ENCODE data around the gene FPR2. TPM values are rescaled to one million over a fixed set of nuclear protein-coding genes. Genes with fewer than 3 reads are reported as not detected.

The FPR2 gene
- total RNA-seq, 1 donor from 2014 or later, result not detected

GRCh38 chr19:51781999-51782398 is 21.0 kb downstream of the FPR2 start:
- FAIRE-seq, result no peak
- peaks cover 4% of the 10 kb centered on the region for H3K27me3 ChIP-seq (ENCODE audit: insufficient read depth, low read length)
- TF ChIP-seq EZH2 (IDR thresholded peaks at IDR 0.05; ENCODE audit: insufficient read depth, low read length), result no peak
- no peak for TF ChIP-seq CTCF (IDR thresholded peaks at IDR 0.05; ENCODE audit: insufficient read depth, low read depth, low read length)
- no peaks in the 10 kb centered on the region for H3K36me3 ChIP-seq (ENCODE audit: insufficient read depth, low read length)
- Mint-ChIP-seq H3K4me3 (ENCODE audit: unreplicated experiment) (no peak overlapping the region), H3K36me3 (ENCODE audit: low read depth, unreplicated experiment) (no peaks in the 10 kb centered on the region), H3K27ac (ENCODE audit: unreplicated experiment) (no peak overlapping the region), H3K9me3 (ENCODE audit: unreplicated experiment) (no peaks in the 10 kb centered on the region), H3K27me3 (ENCODE audit: low read depth, unreplicated experiment) (peaks cover 28% of the 10 kb centered on the region), H3K4me1 (ENCODE audit: low read depth, unreplicated experiment) (no peaks in the 10 kb centered on the region)
- H3K4me3 ChIP-seq (ENCODE audit: insufficient read depth, low read depth, low read length), result no peak overlapping the region
- no peak overlapping the region for H3K9ac ChIP-seq (ENCODE audit: low read length)
- no peak for DNase-seq (ENCODE audit: low read depth)
- no peak overlapping the region for H2AFZ ChIP-seq (ENCODE audit: low read depth, low read length)
- no peak overlapping the region for H3K27ac ChIP-seq (ENCODE audit: low read depth, low read length)
- no peaks in the 10 kb centered on the region for H3K9me3 ChIP-seq (ENCODE audit: insufficient read depth, low read depth, low read length)
- no peak overlapping the region for H3K4me2 ChIP-seq (ENCODE audit: low read length)
- no peaks in the 10 kb centered on the region for H4K20me1 ChIP-seq (ENCODE audit: insufficient read depth, low read length)
- no peaks in the 10 kb centered on the region for H3K4me1 ChIP-seq (ENCODE audit: insufficient read depth, low read length)
- no peaks in the 10 kb centered on the region for H3K79me2 ChIP-seq (ENCODE audit: insufficient read depth, low read length)

- no peak overlapping the region for H3K9ac ChIP-seq (ENCODE audit: low read length)
- FAIRE-seq (no peak), DNase-seq (ENCODE audit: low read depth) (no peak)
- Mint-ChIP-seq H3K36me3 (ENCODE audit: low read depth, unreplicated experiment) (no peaks in the 10 kb centered on the region), H3K4me3 (ENCODE audit: unreplicated experiment) (no peak overlapping the region), H3K9me3 (ENCODE audit: unreplicated experiment) (peaks cover 2% of the 10 kb centered on the region), H3K4me1 (ENCODE audit: low read depth, unreplicated experiment) (no peaks in the 10 kb centered on the region), H3K27me3 (ENCODE audit: low read depth, unreplicated experiment) (peaks cover 28% of the 10 kb centered on the region), H3K27ac (ENCODE audit: unreplicated experiment) (no peak overlapping the region)
- no peaks in the 10 kb centered on the region for H3K36me3 ChIP-seq (ENCODE audit: insufficient read depth, low read length)
- H3K9me3 ChIP-seq (ENCODE audit: insufficient read depth, low read depth, low read length), result no peaks in the 10 kb centered on the region
- H3K4me3 ChIP-seq (ENCODE audit: insufficient read depth, low read depth, low read length), result no peak overlapping the region
- H3K79me2 ChIP-seq (ENCODE audit: insufficient read depth, low read length), result no peaks in the 10 kb centered on the region
- H3K27ac ChIP-seq (ENCODE audit: low read depth, low read length), result no peak overlapping the region
- no peak overlapping the region for H2AFZ ChIP-seq (ENCODE audit: low read depth, low read length)
- no peaks in the 10 kb centered on the region for H4K20me1 ChIP-seq (ENCODE audit: insufficient read depth, low read length)
- H3K4me1 ChIP-seq (ENCODE audit: insufficient read depth, low read length), result no peaks in the 10 kb centered on the region
- H3K27me3 ChIP-seq (ENCODE audit: insufficient read depth, low read length), result peaks cover 4% of the 10 kb centered on the region
- peak; percentile 10 for TF ChIP-seq CTCF (IDR thresholded peaks at IDR 0.05; ENCODE audit: insufficient read depth, low read depth, low read length)
- no peak for TF ChIP-seq EZH2 (IDR thresholded peaks at IDR 0.05; ENCODE audit: insufficient read depth, low read length)
- no peak overlapping the region for H3K4me2 ChIP-seq (ENCODE audit: low read length)
Measured at GRCh38 chr19:51783372-51783771, 22.4 kb downstream of the FPR2 start.

GRCh38 chr19:51784109-51784785 is 23.3 kb downstream of the FPR2 start:
- Histone ChIP-seq H3K4me2 (ENCODE audit: low read length) (no peak overlapping the region), H3K9ac (ENCODE audit: low read length) (no peak overlapping the region), H3K9me3 (ENCODE audit: insufficient read depth, low read depth, low read length) (no peaks in the 10 kb centered on the region), H3K36me3 (ENCODE audit: insufficient read depth, low read length) (no peaks in the 10 kb centered on the region), H2AFZ (ENCODE audit: low read depth, low read length) (no peak overlapping the region), H4K20me1 (ENCODE audit: insufficient read depth, low read length) (no peaks in the 10 kb centered on the region), H3K79me2 (ENCODE audit: insufficient read depth, low read length) (no peaks in the 10 kb centered on the region), H3K4me3 (ENCODE audit: insufficient read depth, low read depth, low read length) (no peak overlapping the region), H3K4me1 (ENCODE audit: insufficient read depth, low read length) (no peaks in the 10 kb centered on the region), H3K27me3 (ENCODE audit: insufficient read depth, low read length) (no peaks in the 10 kb centered on the region), H3K27ac (ENCODE audit: low read depth, low read length) (no peak overlapping the region)
- H3K9me3 Mint-ChIP-seq (ENCODE audit: unreplicated experiment), result peaks cover 6% of the 10 kb centered on the region
- H3K4me3 Mint-ChIP-seq (ENCODE audit: unreplicated experiment), result no peak overlapping the region
- H3K4me1 Mint-ChIP-seq (ENCODE audit: low read depth, unreplicated experiment), result no peaks in the 10 kb centered on the region
- no peak for TF ChIP-seq EZH2 (IDR thresholded peaks at IDR 0.05; ENCODE audit: insufficient read depth, low read length)
- TF ChIP-seq CTCF (IDR thresholded peaks at IDR 0.05; ENCODE audit: insufficient read depth, low read depth, low read length), result no peak
- peaks cover 25% of the 10 kb centered on the region for H3K27me3 Mint-ChIP-seq (ENCODE audit: low read depth, unreplicated experiment)
- no peak overlapping the region for H3K27ac Mint-ChIP-seq (ENCODE audit: unreplicated experiment)
- no peak for DNase-seq (ENCODE audit: low read depth)
- peak; percentile 34 for FAIRE-seq
- no peaks in the 10 kb centered on the region for H3K36me3 Mint-ChIP-seq (ENCODE audit: low read depth, unreplicated experiment)

All from astrocyte (in vitro differentiated cells and primary cell).